Activated naive CD8-positive, alpha-beta T cell treated with anti-CD3 and anti-CD28 coated beads, Interleukin-2, amount 50 U/mL, for 16 hours (primary cell): Measurements from ENCODE around the gene DLEC1.
"Not testable (repeated sequence)": the region's sequence is repeated elsewhere in the genome, so short reads cannot be mapped to it uniquely, and the experiment has no call there.

ENCODE experiments used
- DNase-seq: peaks from one replicate; pipeline ENCODE4 v3.0.0-alpha.2; 2020; ENCODE audit warnings: low read depth, low spot score

The DLEC1 gene

GRCh38 chr3:38152609-38153008 lies 113.6 kb downstream of the DLEC1 start:
- no peak for DNase-seq

- no peak for DNase-seq
Measured at GRCh38 chr3:38153221-38153620, 114.2 kb downstream of the DLEC1 start.

GRCh38 chr3:38154033-38154494 lies 115.1 kb downstream of the DLEC1 start:
- DNase-seq, result no peak

GRCh38 chr3:38154625-38155255 lies 115.7 kb downstream of the DLEC1 start:
- DNase-seq, result no peak

GRCh38 chr3:38155825-38156224 lies 116.8 kb downstream of the DLEC1 start:
- DNase-seq, result no peak

GRCh38 chr3:38157117-38157516 lies 118.1 kb downstream of the DLEC1 start:
- DNase-seq, result no peak

GRCh38 chr3:38157595-38157994 lies 118.6 kb downstream of the DLEC1 start:
- DNase-seq, result no peak

- DNase-seq, result no peak
Measured at GRCh38 chr3:38158472-38158871, 119.5 kb downstream of the DLEC1 start.

GRCh38 chr3:38160704-38161103 lies 121.7 kb downstream of the DLEC1 start:
- DNase-seq, result not testable (repeated sequence)

- no peak for DNase-seq
Measured at GRCh38 chr3:38163117-38163840, 124.3 kb downstream of the DLEC1 start.

GRCh38 chr3:38163841-38164642 lies 125.0 kb downstream of the DLEC1 start:
- DNase-seq, result no peak

- DNase-seq, result no peak
Measured at GRCh38 chr3:38164643-38164951, 125.6 kb downstream of the DLEC1 start.

GRCh38 chr3:38164952-38165721 lies 126.1 kb downstream of the DLEC1 start, which contains the start of gene OXSR1:
OXSR1 (plus strand) TSS chr3:38165537; CDS start chr3:38165877, 340 bp downstream.
- DNase-seq, result peak; percentile 90

- no peak for DNase-seq
Measured at GRCh38 chr3:38165722-38166387, 126.8 kb downstream of the DLEC1 start.

GRCh38 chr3:38167591-38167990 lies 128.6 kb downstream of the DLEC1 start:
- no peak for DNase-seq

- DNase-seq, result no peak
Measured at GRCh38 chr3:38168151-38169026, 129.4 kb downstream of the DLEC1 start.

- no peak for DNase-seq
Measured at GRCh38 chr3:38169027-38169317, 130.0 kb downstream of the DLEC1 start.

- DNase-seq, result no peak
Measured at GRCh38 chr3:38170722-38171121, 131.7 kb downstream of the DLEC1 start.

- DNase-seq, result no peak
Measured at GRCh38 chr3:38171622-38172021, 132.6 kb downstream of the DLEC1 start.
